HCT116 (cell line): Measurements from ENCODE around the gene CHDH. TPM values are rescaled to one million over a fixed set of nuclear protein-coding genes. Genes with fewer than 3 reads are reported as not detected.

Source experiments
- ATAC-seq: fragments of 200-7000 bp; cut with Tn5 transposase; 2 replicates; pipeline ENCODE4 v1.9.1; 2020; ENCODE audit warnings: mild to moderate bottlenecking, moderate library complexity
- BruUV-seq: library from RNA; stranded (reverse); fragments of 400-500 nt; replicated peaks from 2 replicates; lab custom pipeline; 2021; lab: Mats Ljungman, UMichigan
- CTCF ChIA-PET: fragments of 300-600 bp; sonication (Branson Sonifier 250); formaldehyde crosslinking; loops from one replicate; lab custom pipeline; 2021; ENCODE audit warnings: antibody characterized with exemption; lab: Charles Lee
- POLR2A ChIA-PET: fragments of 300-600, 350-600 bp; sonication (Branson Sonifier 250); formaldehyde crosslinking; loops from one replicate; lab custom pipeline; 2021; ENCODE audit warnings: antibody characterized with exemption; lab: Charles Lee
- RAD21 ChIA-PET, 2 experiments: fragments of 300-600 bp; sonication (Branson Sonifier 250); formaldehyde crosslinking; loops; one replicate each; lab custom pipeline; 2023; ENCODE audit warnings: low total read pairs in 2 of 2; ENCODE audit not compliant: uncharacterized antibody in 2 of 2, unreplicated experiment in 2 of 2, low non-redundant PET in 1 of 2; lab: Charles Lee
- DNase-seq: peaks from one replicate; pipeline ENCODE4 v3.0.0-alpha.2; 2010; ENCODE audit warnings: low read depth, low spot score
- H2AFZ ChIP-seq: fragments of 200-600 bp; shearing (Covaris generic), sonication (generic); 2 replicates; pipeline ENCODE4 v1.6.1; 2017; ENCODE audit warnings: low read depth, mixed run types, mixed read lengths, antibody characterized with exemption, low read length; ENCODE audit not compliant: poor library complexity, severe bottlenecking
- H3K27ac ChIP-seq: 2 replicates; pipeline ENCODE4 v1.5.1; 2012; ENCODE audit warnings: low read depth, low read length
- H3K27me3 ChIP-seq: fragments of 200-600 bp; sonication (generic); 2 replicates; pipeline ENCODE4 v1.6.1; 2016; ENCODE audit warnings: mixed run types, low read length, mixed read lengths; ENCODE audit not compliant: insufficient read depth
- H3K36me3 ChIP-seq, 2 experiments: fragments of 200-500 bp in 1 of 2; fragments of 200-600 bp in 1 of 2; sonication (Bioruptor generic) in 1 of 2; sonication (generic) in 1 of 2; 2 replicates each; pipeline versions ENCODE4 v1.5.1 to v1.6.1; 2014 to 2016; ENCODE audit warnings: low read length in 2 of 2, inconsistent platforms in 1 of 2, mixed read lengths in 1 of 2, mixed run types in 1 of 2; ENCODE audit not compliant: insufficient read depth in 2 of 2, control insufficient read depth in 1 of 2
- H3K4me1 ChIP-seq, 2 experiments: fragments of 200-600 bp in 1 of 2; sonication (generic) in 1 of 2; 2 replicates each; pipeline versions ENCODE4 v1.5.1 to v1.6.1; 2012 to 2017; ENCODE audit warnings: low read length in 2 of 2, inconsistent platforms in 1 of 2, mild to moderate bottlenecking in 1 of 2, mixed read lengths in 1 of 2, mixed run types in 1 of 2, moderate library complexity in 1 of 2; ENCODE audit not compliant: insufficient read depth in 2 of 2, control insufficient read depth in 1 of 2
- H3K4me2 ChIP-seq: fragments of 200-600 bp; sonication (generic); 2 replicates; pipeline ENCODE4 v1.6.1; 2017; ENCODE audit warnings: mixed run types, low read length, mixed read lengths
- H3K4me3 ChIP-seq, 2 experiments: fragments of 200-600 bp in 1 of 2; sonication (generic) in 1 of 2; replicated peaks in 1 of 2; 2 replicates each; pipeline ENCODE4 v1.5.1; 2011 to 2016; ENCODE audit warnings: low read length in 2 of 2, control low read depth in 1 of 2, low read depth in 1 of 2, mild to moderate bottlenecking in 1 of 2, mixed read lengths in 1 of 2, mixed run types in 1 of 2
- H3K79me2 ChIP-seq: fragments of 200-600 bp; sonication (generic); 2 replicates; pipeline ENCODE4 v1.6.1; 2017; ENCODE audit warnings: mild to moderate bottlenecking, mixed run types, low read length, moderate library complexity, mixed read lengths; ENCODE audit not compliant: insufficient read depth
- H3K9ac ChIP-seq: fragments of 200-600 bp; sonication (generic); 2 replicates; pipeline ENCODE4 v1.6.1; 2016; ENCODE audit warnings: low read length, mixed read lengths
- H3K9me2 ChIP-seq: fragments of 200-600 bp; sonication (generic), shearing (Covaris generic); 2 replicates; pipeline ENCODE4 v1.6.1; 2017; ENCODE audit warnings: mixed run types, mild to moderate bottlenecking, moderate library complexity; ENCODE audit not compliant: insufficient read depth
- H3K9me3 ChIP-seq, 2 experiments: fragments of 200-500 bp in 1 of 2; fragments of 200-600 bp in 1 of 2; sonication (Bioruptor generic) in 1 of 2; sonication (generic) in 1 of 2; 2 replicates each; pipeline ENCODE4 v1.6.1; 2014 to 2017; ENCODE audit warnings: low read length in 2 of 2, mixed read lengths in 2 of 2, inconsistent platforms in 1 of 2, low read depth in 1 of 2, mild to moderate bottlenecking in 1 of 2, mixed run types in 1 of 2, moderate library complexity in 1 of 2; ENCODE audit not compliant: control insufficient read depth in 1 of 2, insufficient read depth in 1 of 2
- H4K20me1 ChIP-seq: fragments of 200-600 bp; sonication (generic), shearing (Covaris generic); 2 replicates; pipeline ENCODE4 v1.6.1; 2017; ENCODE audit warnings: mixed run types, mild to moderate bottlenecking, moderate library complexity; ENCODE audit not compliant: insufficient read depth
- ATF3 ChIP-seq: IDR thresholded peaks from 2 replicates; pipeline ENCODE4 v1.6.1; 2012
- CEBPB ChIP-seq: IDR thresholded peaks from 2 replicates; pipeline ENCODE4 v1.6.1; 2012; ENCODE audit warnings: low read depth
- ELF1 ChIP-seq: IDR thresholded peaks from 2 replicates; pipeline ENCODE4 v1.6.1; 2012; ENCODE audit warnings: low read depth, borderline replicate concordance
- EZH2 ChIP-seq: fragments of 200-600 bp; sonication (generic); IDR thresholded peaks from 2 replicates; pipeline ENCODE4 v1.6.1; 2017; ENCODE audit warnings: antibody characterized with exemption, mixed run types
- EZH2phosphoT487 ChIP-seq: fragments of 200-600 bp; IDR thresholded peaks from 2 replicates; pipeline ENCODE4 v1.6.1; 2018; ENCODE audit warnings: antibody characterized with exemption, borderline replicate concordance
- FOSL1 ChIP-seq: IDR thresholded peaks from 2 replicates; pipeline ENCODE4 v1.6.1; 2012; ENCODE audit warnings: low read depth
- JUND ChIP-seq: IDR thresholded peaks from 2 replicates; pipeline ENCODE4 v1.6.1; 2012
- POLR2A ChIP-seq: IDR thresholded peaks from 2 replicates; pipeline ENCODE4 v1.7.0; 2011; ENCODE audit warnings: borderline replicate concordance; ENCODE audit not compliant: insufficient read depth, insufficient read length; ENCODE audit errors: extremely low read depth
- REST ChIP-seq: IDR thresholded peaks from 2 replicates; pipeline ENCODE4 v1.6.1; 2012; ENCODE audit warnings: low read depth
- SRF ChIP-seq: IDR thresholded peaks from 2 replicates; pipeline ENCODE4 v1.6.1; 2012; ENCODE audit warnings: low read depth
- YY1 ChIP-seq: IDR thresholded peaks from 2 replicates; pipeline ENCODE4 v1.6.1; 2011; ENCODE audit warnings: low read length, low read depth, moderate library complexity, mild to moderate bottlenecking; ENCODE audit not compliant: insufficient replicate concordance; ENCODE audit errors: extremely low read depth
- ZFX ChIP-seq: fragments of 450-650 bp; IDR thresholded peaks from 2 replicates; pipeline ENCODE4 v1.6.1; 2017
- intact Hi-C: fragments of 100-400 bp; cut with micrococcal nuclease; formaldehyde crosslinking; loops from 2 replicates; pipeline ENCODE4 v1.10.0; 2022
- total RNA-seq: library from RNA; stranded (reverse); gene quantifications from one replicate; pipeline ENCODE4 v1.2.1, GENCODE V29; 2021; ENCODE audit not compliant: unreplicated experiment

The CHDH gene
- total RNA-seq, 1 experiment from 2014 or later = 10.8 TPM

- no TSS peak for BruUV-seq
- ATAC-seq (peak; percentile 60; the same call in 1 of the 2 replicates), DNase-seq (no peak)
- no peak overlapping the region for H2AFZ ChIP-seq
- RAD21 ChIA-PET = no interaction called here
- no peak overlapping the region for H3K4me2 ChIP-seq
- no peaks in the 10 kb centered on the region for H4K20me1 ChIP-seq
- POLR2A ChIA-PET = no interaction called here
- H3K27me3 ChIP-seq = no peaks in the 10 kb centered on the region
- TF ChIP-seq YY1 (no peak), EZH2phosphoT487 (no peak), JUND (no peak), CEBPB (no peak), ATF3 (no peak), EZH2 (no peak), ELF1 (no peak), REST (no peak), FOSL1 (no peak), SRF (no peak), POLR2A (no peak), ZFX (no peak)
- no peak overlapping the region for H3K27ac ChIP-seq
- no peak overlapping the region for H3K9ac ChIP-seq
- no peaks in the 10 kb centered on the region; a peak in 1 of 4 replicates for H3K36me3 ChIP-seq
- no peaks in the 10 kb centered on the region for H3K9me3 ChIP-seq
- CTCF ChIA-PET = no interaction called here
- H3K4me1 ChIP-seq = no peaks in the 10 kb centered on the region
- no peaks in the 10 kb centered on the region for H3K79me2 ChIP-seq
- no peak overlapping the region for H3K4me3 ChIP-seq
- intact Hi-C loops = no loop called here
- no peaks in the 10 kb centered on the region for H3K9me2 ChIP-seq
Measured at GRCh38 chr3:53823026-53823955, 22.9 kb downstream of the CHDH start.
